ENCODE data around the gene IFT52.

Gene IFT52

DNA sequence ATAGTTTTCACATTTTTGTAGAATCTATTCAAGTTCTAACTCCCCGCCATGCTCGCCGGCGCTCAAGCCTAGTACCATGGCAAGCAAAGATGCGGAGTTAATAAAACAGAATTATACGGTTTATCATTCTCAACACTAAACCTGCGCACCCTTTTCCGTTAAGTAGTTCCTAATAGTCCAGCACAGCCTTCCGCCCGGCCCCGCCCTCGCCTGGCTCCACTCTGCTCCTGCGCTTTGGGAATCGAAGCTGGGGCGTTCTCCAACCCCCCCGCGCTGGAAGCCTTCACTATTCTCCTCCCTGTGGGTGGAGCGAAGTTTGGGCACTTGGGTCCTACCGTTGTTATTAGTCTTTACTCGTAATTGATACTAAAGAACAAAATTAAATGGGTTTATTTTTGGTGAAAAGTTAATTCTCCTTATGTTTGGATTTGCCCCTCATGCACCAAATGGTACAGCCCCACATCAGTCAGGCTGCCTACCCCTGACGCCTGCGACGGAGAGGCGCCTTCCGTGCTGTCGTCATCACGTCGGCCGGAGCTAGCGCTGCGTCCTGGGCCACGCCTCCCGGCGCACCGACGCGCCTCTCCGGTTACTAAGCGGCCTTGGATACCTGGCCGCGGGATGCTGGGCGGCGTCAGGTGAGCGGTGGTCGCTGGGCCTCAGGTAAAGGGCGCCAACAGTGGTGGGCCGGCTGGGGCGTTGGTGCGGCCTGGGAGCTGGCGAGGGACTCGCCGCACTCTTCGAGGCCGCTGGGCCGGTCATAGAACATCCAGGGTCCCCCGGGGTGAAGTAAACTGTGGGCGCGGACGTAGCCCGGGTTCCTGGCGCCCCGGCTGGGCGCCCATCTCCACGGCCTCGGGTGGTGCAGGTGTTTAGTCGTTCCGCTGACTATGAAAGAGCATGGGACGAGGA is at the start of gene IFT52:
Gene IFT52 (plus strand): TSS at position 546 of the 912 bp plus-strand sequence. CDS start 3,762 bp downstream, outside the sequence.
- DNase-seq (ENCODE audit: low spot score): peak; percentile 93

GRCh38 chr20:43541214-43541613 is 49.5 kb upstream of the IFT52 start:
- no peak for DNase-seq (ENCODE audit: low spot score)

- no peak for DNase-seq (ENCODE audit: low spot score)
Observed at GRCh38 chr20:43542161-43542560, 48.6 kb upstream of the IFT52 start.

GRCh38 chr20:43542674-43543073 is 48.1 kb upstream of the IFT52 start:
- DNase-seq (ENCODE audit: low spot score): no peak

GRCh38 chr20:43543138-43543537 is 47.6 kb upstream of the IFT52 start:
- DNase-seq (ENCODE audit: low spot score): no peak

DNA sequence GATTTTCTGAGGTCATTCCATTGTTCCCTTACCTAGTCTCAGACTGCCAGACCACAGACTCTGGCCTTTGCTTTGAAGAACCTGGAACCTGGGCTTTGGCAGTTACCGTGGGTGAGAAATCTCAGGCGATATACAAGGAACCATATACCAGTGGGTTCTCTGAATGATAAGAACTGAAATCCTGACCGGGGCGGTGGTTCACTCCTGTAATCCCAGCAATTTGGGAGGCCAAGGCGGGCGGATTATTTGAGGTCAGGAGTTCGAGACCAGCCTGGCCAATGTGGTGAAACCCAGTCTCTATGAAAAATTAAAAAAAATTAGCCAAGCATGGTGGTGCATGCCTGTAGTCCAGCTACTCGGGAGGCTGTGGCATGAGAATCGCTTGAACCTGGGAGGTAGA is 46.2 kb upstream of the IFT52 start:
- DNase-seq (ENCODE audit: low spot score): no peak

- no peak for DNase-seq (ENCODE audit: low spot score)
Observed at GRCh38 chr20:43545837-43546578, 44.7 kb upstream of the IFT52 start.

- no peak for DNase-seq (ENCODE audit: low spot score)
Observed at GRCh38 chr20:43548273-43548880, 42.4 kb upstream of the IFT52 start.

DNA sequence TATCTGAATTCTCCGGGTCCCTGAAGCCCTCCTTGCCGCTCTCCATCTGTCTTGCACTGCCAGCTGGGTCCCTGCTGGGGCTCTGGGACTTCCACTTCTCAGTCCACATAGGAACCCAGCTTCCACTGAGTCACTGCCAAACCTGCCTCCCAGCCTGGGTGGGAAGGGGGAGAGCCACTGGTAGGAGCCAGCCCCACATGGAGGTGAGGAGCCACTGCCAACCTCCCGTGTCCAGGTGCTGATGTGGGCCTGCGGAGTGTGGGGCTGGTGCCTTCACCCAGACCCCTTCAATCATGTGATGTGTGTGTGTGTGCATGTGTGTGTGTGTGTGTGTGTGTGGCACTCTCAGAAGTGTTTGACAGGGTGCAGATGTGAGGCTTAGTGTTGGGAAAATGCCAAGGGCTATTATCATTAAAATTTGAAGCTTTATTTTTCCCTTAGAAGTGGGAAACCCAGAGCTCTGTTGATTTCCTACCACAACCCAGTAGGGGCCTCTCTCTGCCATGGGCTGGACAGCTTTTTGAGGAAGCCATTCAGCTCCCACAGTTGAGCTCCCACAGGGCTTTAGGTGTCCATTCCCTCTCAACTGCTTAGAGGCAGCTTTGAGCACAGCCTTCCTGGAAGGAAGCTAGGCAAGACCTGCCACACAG is 41.2 kb upstream of the IFT52 start:
- no peak for DNase-seq (ENCODE audit: low spot score)

DNA sequence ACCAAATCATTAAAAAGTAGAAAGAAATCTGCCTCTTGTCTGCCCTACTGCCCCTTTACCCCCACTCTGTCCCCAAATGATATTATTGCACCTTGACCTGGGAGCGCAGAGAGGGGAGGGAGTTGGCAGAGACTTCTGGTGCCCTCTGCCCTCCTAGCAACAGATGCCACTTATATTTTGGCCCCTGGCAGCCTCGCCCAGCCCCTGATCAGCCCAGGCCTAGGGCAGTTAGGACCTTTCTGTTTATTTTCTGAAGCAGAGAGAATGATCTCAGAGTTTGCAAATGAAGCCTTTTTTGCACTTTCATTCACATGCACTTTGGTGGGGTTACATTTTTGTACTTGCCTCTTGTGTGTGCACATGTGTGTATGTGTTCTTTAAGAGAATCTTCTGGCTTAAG is 40.3 kb upstream of the IFT52 start:
- no peak for DNase-seq (ENCODE audit: low spot score)

- DNase-seq (ENCODE audit: low spot score): no peak
Observed at GRCh38 chr20:43554369-43554768, 36.4 kb upstream of the IFT52 start.

- no peak for DNase-seq (ENCODE audit: low spot score)
Observed at GRCh38 chr20:43558412-43559146, 32.2 kb upstream of the IFT52 start, which contains the start of gene SGK2. Gene SGK2, plus strand, starts transcription at chr20:43559027. Its CDS starts 7,469 bp downstream, at chr20:43566496.

GRCh38 chr20:43559147-43559987 is 31.4 kb upstream of the IFT52 start:
- no peak for DNase-seq (ENCODE audit: low spot score)

DNA sequence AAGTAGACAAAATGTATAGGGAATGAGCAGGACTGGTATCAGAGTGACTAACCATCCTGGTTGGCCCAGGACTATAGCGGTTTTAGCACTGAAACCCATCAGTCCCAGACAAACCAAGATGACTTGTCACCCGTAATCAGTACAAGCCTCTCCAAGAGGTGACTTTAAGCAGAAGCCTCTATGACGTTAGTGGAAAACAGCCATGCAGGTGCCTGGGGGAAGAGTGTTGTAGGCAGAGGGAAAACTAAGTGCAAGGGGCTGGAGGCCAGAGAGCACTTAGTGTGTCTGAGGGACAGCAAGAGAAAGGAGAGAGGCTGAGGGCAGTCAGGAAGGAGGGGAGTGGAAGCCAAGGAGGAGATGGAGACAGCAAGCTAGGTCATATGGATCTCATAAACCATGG is 29.8 kb upstream of the IFT52 start:
- no peak for DNase-seq (ENCODE audit: low spot score)

GRCh38 chr20:43563429-43563828 is 27.3 kb upstream of the IFT52 start:
- no peak for DNase-seq (ENCODE audit: low spot score)

DNA sequence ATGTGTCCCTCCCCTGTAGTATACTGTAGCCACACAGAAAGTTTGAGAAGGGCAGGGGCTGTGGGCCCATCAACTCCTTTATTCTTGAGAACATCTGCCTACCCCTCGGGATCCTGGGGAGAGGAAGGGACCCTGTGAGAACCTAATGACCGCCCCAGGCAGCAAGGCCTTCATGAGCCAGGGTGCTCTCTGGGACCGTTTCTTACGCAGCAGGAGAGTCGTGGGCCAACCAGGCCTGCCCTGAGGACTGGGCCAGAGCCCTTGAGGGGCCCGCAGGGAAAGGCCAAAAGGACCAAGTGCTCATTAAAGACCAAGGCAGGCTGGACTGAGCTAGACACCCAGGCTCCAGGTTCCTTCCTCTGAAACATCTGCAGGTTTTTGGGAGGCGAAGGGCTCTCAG is 26.7 kb upstream of the IFT52 start:
- DNase-seq (ENCODE audit: low spot score): no peak

DNA sequence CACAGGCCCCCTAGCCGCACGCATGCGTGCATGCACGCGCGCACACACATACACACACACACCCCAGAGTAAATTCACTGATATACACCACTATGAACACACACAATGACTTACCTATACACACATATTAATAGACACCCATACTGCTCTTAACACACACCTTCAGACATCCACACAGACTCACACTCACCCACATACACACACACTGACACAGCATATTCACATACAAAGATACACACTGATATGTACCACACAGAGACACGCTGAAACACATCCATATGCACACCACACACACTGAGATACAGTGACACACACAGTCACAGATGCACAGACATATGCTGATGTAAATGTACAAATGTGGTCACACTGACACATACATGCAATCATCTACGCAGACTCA is 26.3 kb upstream of the IFT52 start:
- no peak for DNase-seq (ENCODE audit: low spot score)

- DNase-seq (ENCODE audit: low spot score): no peak
Observed at GRCh38 chr20:43564993-43565757, 25.6 kb upstream of the IFT52 start.

- no peak for DNase-seq (ENCODE audit: low spot score)
Observed at GRCh38 chr20:43565758-43566104, 25.0 kb upstream of the IFT52 start.

DNA sequence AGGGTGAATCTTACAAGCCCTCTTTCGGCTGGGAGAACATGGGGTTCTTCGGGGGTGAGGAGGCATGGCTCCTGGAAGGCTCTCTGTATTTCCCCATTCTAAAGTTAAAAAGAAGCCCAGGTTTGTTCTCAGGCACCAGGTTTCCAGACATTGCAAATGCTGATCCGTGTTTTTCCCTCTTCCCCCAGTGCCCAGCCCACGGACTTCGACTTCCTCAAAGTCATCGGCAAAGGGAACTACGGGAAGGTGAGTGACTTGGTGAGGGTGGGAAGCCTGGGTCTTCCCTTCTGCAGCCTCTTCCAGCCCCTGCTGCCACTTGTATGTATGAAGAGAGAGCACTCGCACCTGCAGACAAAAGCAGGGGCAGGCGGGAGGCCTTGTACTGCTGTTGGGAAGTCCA is 23.3 kb upstream of the IFT52 start:
- DNase-seq (ENCODE audit: low spot score): no peak
